NCI-H2171 (cell line): ENCODE measurements around the gene ZMIZ1.

Source experiments
- DNase-seq: peaks from one replicate; lab custom pipeline; 2025; lab: John Stamatoyannopoulos, UW

The ZMIZ1 gene

DNA sequence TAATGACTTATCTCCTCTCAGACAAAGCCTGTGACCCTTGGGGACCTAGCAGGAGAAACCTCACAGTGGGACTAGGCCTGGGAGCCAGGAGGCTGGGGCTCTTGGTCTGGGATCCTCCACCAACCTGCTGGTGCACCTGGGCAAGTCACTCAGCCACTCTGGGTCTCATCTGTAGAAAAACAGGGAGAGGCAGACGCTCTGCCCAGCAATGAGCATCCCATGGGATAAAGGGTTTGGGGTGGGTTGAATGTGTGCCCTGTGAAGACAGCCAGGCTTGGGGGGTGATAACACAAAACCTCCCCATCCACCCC, 81.6 kb downstream of the ZMIZ1 start:
- no peak for DNase-seq

- no peak for DNase-seq
Measured at GRCh38 chr10:79152423-79152817, 83.7 kb downstream of the ZMIZ1 start.

- no peak for DNase-seq
Measured at GRCh38 chr10:79153745-79154144, 85.0 kb downstream of the ZMIZ1 start.

GRCh38 chr10:79155301-79156081, 86.7 kb downstream of the ZMIZ1 start:
- DNase-seq: no peak

GRCh38 chr10:79156334-79157274, 87.8 kb downstream of the ZMIZ1 start:
- DNase-seq: no peak

GRCh38 chr10:79158004-79158340, 89.2 kb downstream of the ZMIZ1 start:
- no peak for DNase-seq

GRCh38 chr10:79158402-79159097, 89.8 kb downstream of the ZMIZ1 start:
- no peak for DNase-seq

- DNase-seq: no peak
Measured at GRCh38 chr10:79159141-79159651, 90.4 kb downstream of the ZMIZ1 start.

DNA sequence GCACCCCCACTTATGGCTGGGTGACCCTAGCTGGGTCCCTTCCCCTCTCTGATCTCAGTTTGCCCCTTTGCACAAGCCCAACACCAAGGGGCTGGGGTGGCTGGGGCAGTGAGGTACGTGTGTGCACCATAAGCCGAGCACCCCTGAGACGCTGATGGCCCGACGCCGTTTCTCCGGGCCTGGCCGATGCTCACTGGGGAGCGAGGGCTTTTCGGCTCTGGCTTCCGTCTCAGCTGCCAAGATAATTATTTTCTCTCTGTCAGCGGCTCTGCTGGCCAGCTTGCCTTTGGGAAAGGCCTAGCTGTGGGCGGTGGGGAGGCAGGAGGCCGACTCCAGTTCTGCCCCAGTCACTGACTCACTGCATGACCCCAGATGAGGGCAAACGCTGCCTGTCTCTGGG, 91.0 kb downstream of the ZMIZ1 start:
- no peak for DNase-seq

DNA sequence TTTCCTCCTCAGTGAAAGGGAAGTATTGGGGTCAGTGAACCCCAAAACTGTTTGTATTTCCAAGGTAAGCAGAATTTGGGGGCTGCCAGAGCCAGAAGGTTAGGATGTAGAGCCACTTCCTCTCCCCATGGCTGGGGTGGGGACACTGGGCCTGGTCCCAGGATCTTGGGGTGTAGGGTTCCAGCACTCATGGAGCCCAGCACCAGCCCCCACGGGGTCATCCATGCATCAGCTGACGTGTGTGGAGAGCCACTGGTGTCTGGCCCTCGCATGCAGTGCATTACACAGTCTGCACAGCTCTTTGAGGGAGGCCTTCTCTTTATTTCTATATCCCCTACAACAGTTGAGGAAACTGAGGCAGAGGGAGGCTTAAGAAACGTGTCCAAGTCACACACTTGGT, 91.4 kb downstream of the ZMIZ1 start:
- DNase-seq: no peak

- DNase-seq: no peak
Measured at GRCh38 chr10:79161557-79161956, 92.8 kb downstream of the ZMIZ1 start.

DNA sequence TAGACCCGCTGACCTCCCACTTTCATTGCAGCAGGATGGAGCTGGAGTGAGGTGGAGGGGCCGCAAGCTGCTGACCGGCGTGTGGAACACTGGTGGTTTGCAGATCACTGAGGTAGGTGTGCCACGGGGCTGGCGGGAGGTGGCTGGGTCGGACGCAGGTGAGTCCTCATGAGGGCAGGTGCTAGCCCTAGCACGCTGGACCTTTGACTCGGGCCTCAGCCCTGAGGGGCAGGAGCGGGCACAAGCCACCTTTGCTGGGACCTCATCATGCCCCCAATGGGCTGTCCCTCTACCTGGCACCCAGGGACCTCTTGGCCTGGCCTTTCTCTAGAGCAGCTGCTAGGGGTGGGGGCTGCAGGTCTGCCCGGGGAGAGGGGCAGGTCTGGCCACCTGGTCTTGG, 93.3 kb downstream of the ZMIZ1 start:
- no peak for DNase-seq

GRCh38 chr10:79162861-79163665, 94.3 kb downstream of the ZMIZ1 start:
- no peak for DNase-seq

DNA sequence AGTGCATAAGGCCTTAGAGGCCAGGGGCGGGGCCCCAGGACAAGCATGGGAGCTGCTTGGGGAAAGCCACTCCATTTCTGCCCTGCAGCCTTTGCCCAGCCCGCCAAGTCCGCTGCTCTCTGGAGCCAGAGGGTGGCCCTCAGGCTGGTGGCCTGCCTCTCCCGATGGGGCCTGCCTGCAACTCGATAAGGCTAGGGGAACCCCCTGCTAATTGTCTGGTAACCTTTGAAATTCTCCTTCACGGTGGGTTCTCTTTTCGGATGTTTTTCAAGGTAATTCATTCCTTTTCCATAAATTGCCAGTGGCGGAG, 94.9 kb downstream of the ZMIZ1 start:
- no peak for DNase-seq

- DNase-seq: no peak
Measured at GRCh38 chr10:79164075-79164474, 95.3 kb downstream of the ZMIZ1 start.

DNA sequence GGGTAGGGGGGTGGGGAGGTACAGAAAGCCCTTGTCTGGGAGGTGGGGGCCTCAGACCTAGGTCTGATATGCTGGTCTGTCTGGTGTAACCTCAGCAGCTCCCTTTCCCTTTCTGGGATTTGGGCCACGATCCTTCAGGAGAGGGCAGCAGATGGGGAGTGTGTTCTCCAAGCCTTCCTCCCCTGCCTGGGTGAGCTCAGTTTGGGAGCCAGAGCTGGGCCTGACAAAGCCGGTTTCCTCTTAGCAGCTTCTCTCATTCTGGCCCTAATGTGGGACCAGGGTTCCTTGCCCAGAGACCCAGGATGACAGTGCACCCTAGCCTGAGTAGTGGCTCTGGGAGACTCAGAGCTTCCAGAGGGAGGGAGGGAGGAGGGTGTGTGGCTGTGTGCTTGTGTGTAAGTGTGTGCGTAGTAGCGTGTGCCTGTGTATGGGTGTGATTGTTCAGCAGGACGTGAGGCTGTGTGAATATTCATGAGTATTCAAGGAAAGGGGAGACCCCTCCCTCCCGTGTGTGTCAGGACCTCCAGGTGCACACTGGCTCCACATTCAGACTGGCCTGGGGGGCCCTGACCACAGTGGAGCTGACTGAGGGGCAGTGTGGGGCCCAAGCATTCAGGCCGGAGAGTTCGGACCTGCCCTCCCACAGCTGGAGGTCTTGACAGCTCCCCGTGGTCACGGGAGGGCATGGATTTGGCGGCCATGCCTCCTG, 96.5 kb downstream of the ZMIZ1 start:
- DNase-seq: no peak

GRCh38 chr10:79166312-79166721, 97.6 kb downstream of the ZMIZ1 start:
- no peak for DNase-seq

DNA sequence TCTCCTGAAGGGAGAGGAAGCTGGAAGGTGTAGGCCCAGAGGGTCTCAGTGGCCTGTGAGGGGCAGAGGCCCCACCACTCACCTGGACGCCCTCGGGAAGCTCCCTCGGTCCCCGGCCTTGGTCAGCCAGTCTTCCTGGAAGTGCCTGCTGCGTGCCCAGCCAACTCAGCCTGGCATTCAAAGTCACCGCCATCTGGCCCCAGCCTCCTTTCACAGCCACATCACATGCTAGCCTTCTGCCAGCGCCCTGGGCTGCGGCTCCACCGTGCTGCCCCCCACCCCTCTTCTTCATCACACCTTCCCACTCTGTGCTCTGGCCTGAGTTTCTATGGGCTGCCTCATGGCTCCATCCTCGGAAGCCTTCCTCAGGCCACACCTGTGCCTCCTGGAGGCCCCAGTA, 98.0 kb downstream of the ZMIZ1 start:
- DNase-seq: no peak

DNA sequence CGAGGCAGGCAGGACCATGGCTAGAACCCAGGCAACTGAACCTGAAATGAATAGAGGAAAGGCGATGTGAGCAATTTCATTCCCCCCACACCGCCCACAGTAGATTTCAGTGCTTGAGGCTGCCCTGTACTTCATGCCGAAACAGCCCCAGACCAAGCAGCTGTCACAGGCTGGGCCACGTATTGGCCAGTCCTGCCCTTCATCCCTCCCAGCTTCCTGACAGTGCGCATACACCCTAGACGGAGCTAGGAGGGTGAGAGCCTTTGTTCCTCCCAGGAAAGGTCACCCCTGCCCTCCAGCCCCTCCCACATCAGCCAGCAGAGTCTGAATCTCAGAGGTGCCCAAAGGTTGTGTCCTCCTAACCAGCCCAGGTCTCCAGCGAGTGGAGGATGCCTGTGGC, 98.8 kb downstream of the ZMIZ1 start:
- DNase-seq: no peak

DNA sequence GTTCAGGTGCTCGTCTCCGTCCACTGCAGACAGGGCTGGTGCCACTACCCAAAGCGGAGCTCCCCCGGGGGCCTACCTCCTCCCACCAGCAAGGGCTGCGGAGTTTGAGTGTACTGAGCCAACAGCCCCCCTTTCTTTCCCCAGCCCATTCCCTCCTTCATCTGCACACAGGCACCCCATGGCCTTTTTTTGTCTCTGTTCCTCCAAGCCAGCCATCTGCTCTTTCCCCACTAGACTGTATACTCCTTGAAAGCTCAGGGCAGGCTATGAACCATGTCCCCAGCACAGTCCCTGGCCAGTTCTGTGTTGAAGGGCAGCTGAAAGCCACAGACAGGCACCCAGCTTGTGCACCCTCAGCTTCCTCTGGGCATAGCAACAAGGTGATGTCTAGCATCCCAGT, 99.4 kb downstream of the ZMIZ1 start:
- DNase-seq: no peak

GRCh38 chr10:79170226-79170752, 101.5 kb downstream of the ZMIZ1 start:
- DNase-seq: no peak
